ENCODE results near the gene ZFHX3.

GRCh38 chr16:72983241-72983640 lies 64.7 kb downstream of the ZFHX3 start:
- TF ChIP-seq TAF1 (IDR thresholded peaks at IDR 0.05; ENCODE audit: low read depth) = no peak
- no peak for TF ChIP-seq REST (IDR thresholded peaks at IDR 0.05; ENCODE audit: borderline replicate concordance)
- no peak for TF ChIP-seq POLR2AphosphoS5 (IDR thresholded peaks at IDR 0.05)
- no peak for TF ChIP-seq MXI1 (conservative IDR thresholded peaks at IDR 0.05; ENCODE audit: poor library complexity, severe bottlenecking)
- TF ChIP-seq RAD21 (conservative IDR thresholded peaks at IDR 0.05) = no peak

Measured in neural cell (in vitro differentiated cells).